Prostate gland (tissue), 2 donors: ENCODE results near the gene SAP30BP. TPM values are rescaled to one million over a fixed set of nuclear protein-coding genes. Genes with fewer than 3 reads are reported as not detected.
A peak's percentile ranks its signal among the peaks of the same experiment; 100 is the strongest.

ENCODE experiments used
- DNase-seq: peaks from one replicate; pipeline ENCODE4 v3.0.0-alpha.2; 2019; ENCODE audit warnings: low spot score
- H3K27ac ChIP-seq, 2 donors: fragments of 200-600 bp; sonication (generic); 2 replicates each; pipeline ENCODE4 v1.5.1; 2017 to 2019
- H3K27me3 ChIP-seq: fragments of 200-600 bp; sonication (generic); replicated peaks from 2 replicates; pipeline ENCODE4 v1.5.1; 2019; ENCODE audit not compliant: insufficient read depth
- H3K36me3 ChIP-seq, 2 donors: fragments of 200-600 bp; sonication (generic); 1 replicate in 1 of 2; 2 replicates in 1 of 2; pipeline versions ENCODE4 v1.5.1 to v1.8.1; 2017 to 2019
- H3K4me1 ChIP-seq: fragments of 200-600 bp; sonication (generic); replicated peaks from 2 replicates; pipeline ENCODE4 v1.5.1; 2019
- H3K4me3 ChIP-seq, 2 donors: fragments of 200-600 bp; sonication (generic); 2 replicates each; pipeline ENCODE4 v1.5.1; 2017 to 2019
- H3K9me3 ChIP-seq: fragments of 200-600 bp; sonication (generic); 2 replicates; pipeline ENCODE4 v1.5.1; 2017
- CTCF ChIP-seq, 4 experiments: fragments of 200-600 bp in 2 of 4; fragments of 450-650 bp in 2 of 4; sonication (generic) in 2 of 4; IDR thresholded peaks; 1 replicate in 3 of 4; 2 replicates in 1 of 4; pipeline ENCODE4 v1.5.1; 2016 to 2019; ENCODE audit warnings: antibody characterized with exemption in 4 of 4, mild to moderate bottlenecking in 2 of 4, moderate library complexity in 2 of 4
- POLR2A ChIP-seq: fragments of 450-650 bp; IDR thresholded peaks from one replicate; pipeline ENCODE4 v1.6.1; 2016; ENCODE audit warnings: antibody characterized with exemption, mild to moderate bottlenecking
- POLR2AphosphoS5 ChIP-seq: sonication (generic); formaldehyde crosslinking; IDR thresholded peaks from one replicate; pipeline ENCODE4 v1.6.1; 2017; ENCODE audit warnings: antibody characterized with exemption
- WGBS: methylation state at CpG from one replicate; pipeline ENCODE4 v1.1.5; 2018; 5-methylcytosine and 5-hydroxymethylcytosine counted together
- intact Hi-C: fragments of 100-400 bp; cut with DNase I; formaldehyde crosslinking; loops from one replicate; pipeline ENCODE4 v1.14.2; 2022
- total RNA-seq, 2 donors: library from RNA; depleted of rRNA; stranded (reverse); fragments of >200 nt; gene quantifications; one replicate each; pipeline ENCODE4 v1.1.0, GENCODE V29; 2016

SAP30BP gene
- total RNA-seq, 2 donors from 2014 or later = 50.4 to 72.3 TPM

- TF ChIP-seq POLR2A = no peak
- no peak for TF ChIP-seq POLR2AphosphoS5
- TF ChIP-seq CTCF (IDR thresholded peaks at IDR 0.05) = no peak
- intact Hi-C loops = loop anchor here (2.0 kb wide), 1 partner anchor 79 kb away; no protein-coding TSS in a partner anchor
- Histone ChIP-seq H3K4me3 (no peak overlapping the region), H3K27me3 (no peaks in the 10 kb centered on the region), H3K9me3 (no peaks in the 10 kb centered on the region), H3K36me3 (no peaks in the 10 kb centered on the region), H3K4me1 (no peaks in the 10 kb centered on the region), H3K27ac (no peak overlapping the region)
- no peak for DNase-seq
- WGBS = 84% methylated on average over 24 of the region's 24 CpGs
Measured at GRCh38 chr17:75751676-75752404, 84.7 kb downstream of the SAP30BP start.

- Histone ChIP-seq H3K9me3 (no peaks in the 10 kb centered on the region), H3K4me3 (no peak overlapping the region), H3K4me1 (no peaks in the 10 kb centered on the region), H3K27me3 (no peaks in the 10 kb centered on the region), H3K27ac (no peak overlapping the region), H3K36me3 (no peaks in the 10 kb centered on the region)
- WGBS = 94% methylated on average over 10 of the region's 10 CpGs
- no peak for DNase-seq
- intact Hi-C loops = no loop called here
- TF ChIP-seq CTCF (IDR thresholded peaks at IDR 0.05) = no peak
- TF ChIP-seq POLR2AphosphoS5 = no peak
- TF ChIP-seq POLR2A = no peak
Measured at GRCh38 chr17:75752405-75752709, 85.2 kb downstream of the SAP30BP start.

GRCh38 chr17:75752802-75753513 lies 85.8 kb downstream of the SAP30BP start:
- Histone ChIP-seq H3K4me1 (no peaks in the 10 kb centered on the region), H3K27me3 (no peaks in the 10 kb centered on the region), H3K4me3 (peak overlapping the region in 1 of 2 donors; percentile 25), H3K36me3 (no peaks in the 10 kb centered on the region), H3K27ac (no peak overlapping the region), H3K9me3 (no peaks in the 10 kb centered on the region)
- intact Hi-C loops = no loop called here
- 73% methylated on average over 19 of the region's 19 CpGs for WGBS
- DNase-seq = no peak
- no peak for TF ChIP-seq CTCF (IDR thresholded peaks at IDR 0.05)
- TF ChIP-seq POLR2A = no peak
- no peak for TF ChIP-seq POLR2AphosphoS5

GRCh38 chr17:75753514-75754377 lies 86.6 kb downstream of the SAP30BP start:
- no peak for DNase-seq
- H3K36me3 ChIP-seq = no peaks in the 10 kb centered on the region

More at GRCh38 chr17:75753514-75754377, 86.6 kb downstream of the SAP30BP start:
- Histone ChIP-seq H3K4me3 (peak overlapping the region; percentile 23 to 25), H3K27ac (peak overlapping the region; percentile 27 to 42), H3K9me3 (no peaks in the 10 kb centered on the region), H3K27me3 (no peaks in the 10 kb centered on the region), H3K4me1 (no peaks in the 10 kb centered on the region)
- peak in 2 of 4 experiments; percentile 32 to 42 for TF ChIP-seq CTCF (IDR thresholded peaks at IDR 0.05)
- TF ChIP-seq POLR2AphosphoS5 = no peak
- TF ChIP-seq POLR2A = no peak
- WGBS = 33% methylated on average over 63 of the region's 76 CpGs
- intact Hi-C loops = no loop called here
